HL-60 (cell line): ENCODE results near the gene BCAS4.

Source experiments
- GABPA ChIP-seq: IDR thresholded peaks from 2 replicates; pipeline ENCODE4 v1.6.1; 2012; ENCODE audit warnings: low read depth
- POLR2AphosphoS5 ChIP-seq: IDR thresholded peaks from 2 replicates; pipeline ENCODE4 v1.6.1; 2012; ENCODE audit warnings: low read depth
- REST ChIP-seq: IDR thresholded peaks from 2 replicates; pipeline ENCODE4 v1.6.1; 2012; ENCODE audit warnings: low read depth; ENCODE audit not compliant: insufficient replicate concordance
- SPI1 ChIP-seq: IDR thresholded peaks from 2 replicates; pipeline ENCODE4 v1.6.1; 2012; ENCODE audit warnings: low read depth, mild to moderate bottlenecking, borderline replicate concordance
- TF ChIP-seq, protein P1 (sequence below): IDR thresholded peaks from one replicate; pipeline ENCODE4 v1.5.1; 2011; ENCODE audit warnings: low read length, control low read depth, inconsistent platforms; ENCODE audit not compliant: insufficient read depth

DNA sequence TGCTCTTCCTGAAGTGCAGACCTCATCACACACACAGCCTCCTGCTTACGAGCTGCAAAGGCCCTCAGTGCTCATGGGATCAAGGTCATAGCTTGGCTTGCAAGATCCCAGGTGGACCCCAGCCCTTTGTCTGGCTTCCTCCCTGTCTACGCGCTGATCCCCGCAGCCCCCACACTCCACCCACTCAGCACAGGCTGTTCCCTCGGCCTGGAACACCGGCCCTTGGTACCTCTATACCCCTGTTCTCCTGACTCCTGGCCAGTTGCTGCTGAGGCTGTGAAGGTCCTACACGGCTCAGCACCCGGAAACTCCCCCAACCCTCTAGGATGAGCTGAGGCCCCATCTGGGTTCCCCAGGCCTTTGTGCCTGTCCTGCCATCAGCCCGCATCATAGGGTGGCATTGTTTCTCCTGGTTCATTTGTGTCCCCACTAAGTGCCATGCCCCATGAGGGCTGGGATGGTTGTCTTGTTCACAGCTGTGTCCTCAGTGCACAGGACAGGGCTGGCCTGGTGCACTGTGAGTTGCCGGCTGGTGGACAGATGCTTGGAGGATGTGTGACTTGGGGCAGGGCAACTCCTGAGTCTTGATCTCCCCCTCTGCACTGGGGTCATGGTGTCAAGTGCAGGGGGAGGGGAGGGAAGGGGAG is 79.4 kb downstream of the BCAS4 start:
- TF ChIP-seq, protein P1, sequence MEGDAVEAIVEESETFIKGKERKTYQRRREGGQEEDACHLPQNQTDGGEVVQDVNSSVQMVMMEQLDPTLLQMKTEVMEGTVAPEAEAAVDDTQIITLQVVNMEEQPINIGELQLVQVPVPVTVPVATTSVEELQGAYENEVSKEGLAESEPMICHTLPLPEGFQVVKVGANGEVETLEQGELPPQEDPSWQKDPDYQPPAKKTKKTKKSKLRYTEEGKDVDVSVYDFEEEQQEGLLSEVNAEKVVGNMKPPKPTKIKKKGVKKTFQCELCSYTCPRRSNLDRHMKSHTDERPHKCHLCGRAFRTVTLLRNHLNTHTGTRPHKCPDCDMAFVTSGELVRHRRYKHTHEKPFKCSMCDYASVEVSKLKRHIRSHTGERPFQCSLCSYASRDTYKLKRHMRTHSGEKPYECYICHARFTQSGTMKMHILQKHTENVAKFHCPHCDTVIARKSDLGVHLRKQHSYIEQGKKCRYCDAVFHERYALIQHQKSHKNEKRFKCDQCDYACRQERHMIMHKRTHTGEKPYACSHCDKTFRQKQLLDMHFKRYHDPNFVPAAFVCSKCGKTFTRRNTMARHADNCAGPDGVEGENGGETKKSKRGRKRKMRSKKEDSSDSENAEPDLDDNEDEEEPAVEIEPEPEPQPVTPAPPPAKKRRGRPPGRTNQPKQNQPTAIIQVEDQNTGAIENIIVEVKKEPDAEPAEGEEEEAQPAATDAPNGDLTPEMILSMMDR: no peak
- no peak for TF ChIP-seq POLR2AphosphoS5
- TF ChIP-seq REST: no peak
- no peak for TF ChIP-seq GABPA
- TF ChIP-seq SPI1: no peak
